Muscle of leg (tissue), 11 donors: ENCODE data around the gene PLSCR4. TPM values are rescaled to one million over a fixed set of nuclear protein-coding genes. Genes with fewer than 3 reads are reported as not detected.
A peak's percentile ranks its signal among the peaks of the same experiment; 100 is the strongest.

ENCODE experiments used
- DNase-seq: peaks from one replicate; pipeline ENCODE4 v3.0.0; 2013
- H3K27ac ChIP-seq: one replicate; pipeline ENCODE4 v1.5.1; 2013; ENCODE audit warnings: mild to moderate bottlenecking, low read length, control low read depth
- H3K27me3 ChIP-seq: one replicate; pipeline ENCODE4 v1.6.1; 2013; ENCODE audit warnings: low read length; ENCODE audit not compliant: control insufficient read depth, insufficient read depth
- H3K36me3 ChIP-seq: one replicate; pipeline ENCODE4 v1.6.1; 2013; ENCODE audit warnings: low read length; ENCODE audit not compliant: control insufficient read depth, insufficient read depth
- H3K4me1 ChIP-seq: one replicate; pipeline ENCODE4 v1.6.1; 2013; ENCODE audit warnings: low read length; ENCODE audit not compliant: control insufficient read depth, insufficient read depth
- H3K4me3 ChIP-seq: one replicate; pipeline ENCODE4 v1.5.1; 2013; ENCODE audit warnings: low read length, control low read depth
- H3K9me3 ChIP-seq: replicated peaks from 2 replicates; pipeline ENCODE4 v1.6.1; 2013; ENCODE audit warnings: low read depth, low read length; ENCODE audit not compliant: control insufficient read depth
- WGBS: methylation state at CpG from one replicate; pipeline ENCODE4 v1.1.5; 2013; ENCODE audit warnings: missing lambda C conversion rate; ENCODE audit not compliant: insufficient coverage; 5-methylcytosine and 5-hydroxymethylcytosine counted together
- polyA plus RNA-seq, 8 donors: library from polyadenylated mRNA; unstranded; fragments of 120-200 nt; gene quantifications; one replicate each; pipeline versions ENCODE4 v1.2.1 to v1.2.3, GENCODE V29; 2013; ENCODE audit warnings: inconsistent platforms in 1 of 8, low replicate concordance in 1 of 8; ENCODE audit not compliant: insufficient read length in 8 of 8, insufficient read depth in 1 of 8
- total RNA-seq: library from RNA; stranded (reverse); fragments of 120-200 nt; gene quantifications from one replicate; pipeline ENCODE4 v1.2.4, GENCODE V29; 2013

Gene PLSCR4
- total and polyA plus RNA-seq, 9 donors, result 10.9 to 26.2 (median 15.3) TPM

GRCh38 chr3:146195605-146196004, 55.3 kb downstream of the PLSCR4 start:
- Histone ChIP-seq H3K27me3 (no peaks in the 10 kb centered on the region), H3K4me1 (no peaks in the 10 kb centered on the region), H3K9me3 (no peaks in the 10 kb centered on the region), H3K4me3 (no peak overlapping the region), H3K36me3 (no peaks in the 10 kb centered on the region), H3K27ac (no peak overlapping the region)
- WGBS, result 36% methylated on average over 2 of the region's 4 CpGs
- no peak for DNase-seq

DNA sequence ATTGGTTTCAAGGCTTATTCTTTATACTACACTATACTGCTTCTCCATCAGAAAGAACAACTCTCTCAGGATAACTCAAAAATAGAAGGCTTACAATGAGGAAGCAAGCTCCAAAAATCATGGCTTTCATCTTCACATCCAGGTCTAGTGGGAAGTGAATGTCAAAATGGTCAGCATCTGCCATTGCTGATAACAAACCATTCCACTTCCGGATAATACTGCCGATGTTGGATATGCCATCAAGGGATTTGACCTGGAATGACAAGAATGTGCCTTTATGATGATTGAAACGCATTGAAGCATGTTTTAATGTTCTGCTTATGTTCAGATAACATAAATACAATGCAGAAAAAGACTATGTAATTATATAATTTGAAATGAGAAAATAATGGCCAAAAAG, 55.9 kb downstream of the PLSCR4 start:
- H3K27ac ChIP-seq, result no peak overlapping the region
- DNase-seq, result no peak
- H3K9me3 ChIP-seq, result no peaks in the 10 kb centered on the region
- no peaks in the 10 kb centered on the region for H3K27me3 ChIP-seq
- no peak overlapping the region for H3K4me3 ChIP-seq
- no CpG with 5 or more reads among the region's 3 CpGs for WGBS
- no peaks in the 10 kb centered on the region for H3K36me3 ChIP-seq
- no peaks in the 10 kb centered on the region for H3K4me1 ChIP-seq

- Histone ChIP-seq H3K4me3 (no peak overlapping the region), H3K27ac (peak overlapping the region; percentile 50), H3K36me3 (no peaks in the 10 kb centered on the region), H3K27me3 (no peaks in the 10 kb centered on the region), H3K4me1 (no peaks in the 10 kb centered on the region), H3K9me3 (no peaks in the 10 kb centered on the region)
- no CpG with 5 or more reads among the region's 1 CpG for WGBS
- DNase-seq, result peak; percentile 83
These were observed 59.9 kb downstream of the PLSCR4 start for GRCh38 chr3:146191051-146191450.

- Histone ChIP-seq H3K27me3 (no peaks in the 10 kb centered on the region), H3K36me3 (no peaks in the 10 kb centered on the region), H3K27ac (no peak overlapping the region), H3K9me3 (no peaks in the 10 kb centered on the region), H3K4me3 (no peak overlapping the region), H3K4me1 (no peaks in the 10 kb centered on the region)
- 14% methylated on average over 3 of the region's 6 CpGs for WGBS
- peak; percentile 67 for DNase-seq
These were observed 61.3 kb downstream of the PLSCR4 start for GRCh38 chr3:146189519-146190173.

DNA sequence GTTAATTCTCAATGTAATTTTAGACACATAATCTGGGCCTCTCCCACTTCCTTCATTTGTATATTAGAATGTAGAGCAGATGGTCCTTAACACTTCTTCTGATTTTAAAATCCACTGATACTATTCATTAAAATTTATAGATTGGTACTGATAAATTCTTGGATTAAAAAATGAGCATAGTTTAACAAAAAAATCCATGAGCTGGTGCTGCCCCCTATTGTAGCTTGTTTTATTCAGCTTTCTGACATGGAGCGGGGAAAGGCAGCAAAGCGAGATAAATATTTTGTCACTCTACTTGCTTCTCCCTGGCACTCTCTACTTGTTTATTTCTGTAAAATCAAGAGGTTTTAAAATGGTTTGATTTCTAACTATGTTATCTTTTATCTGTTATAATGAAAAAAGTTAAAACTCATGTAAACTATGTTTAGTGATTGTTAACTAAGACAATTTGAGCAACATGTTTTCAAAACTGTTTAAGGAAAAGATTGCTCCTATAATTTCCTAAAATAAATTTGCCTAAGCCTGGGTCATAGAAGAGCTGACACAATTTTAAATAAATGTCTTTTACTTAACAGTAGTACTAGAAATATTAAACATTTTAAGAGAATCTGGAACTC, 63.5 kb downstream of the PLSCR4 start:
- WGBS, result no CpG with 5 or more reads among the region's 2 CpGs
- no peaks in the 10 kb centered on the region for H3K27me3 ChIP-seq
- no peak overlapping the region for H3K27ac ChIP-seq
- no peaks in the 10 kb centered on the region for H3K4me1 ChIP-seq
- H3K9me3 ChIP-seq, result no peaks in the 10 kb centered on the region
- H3K36me3 ChIP-seq, result no peaks in the 10 kb centered on the region
- DNase-seq, result peak; percentile 58
- H3K4me3 ChIP-seq, result no peak overlapping the region

DNA sequence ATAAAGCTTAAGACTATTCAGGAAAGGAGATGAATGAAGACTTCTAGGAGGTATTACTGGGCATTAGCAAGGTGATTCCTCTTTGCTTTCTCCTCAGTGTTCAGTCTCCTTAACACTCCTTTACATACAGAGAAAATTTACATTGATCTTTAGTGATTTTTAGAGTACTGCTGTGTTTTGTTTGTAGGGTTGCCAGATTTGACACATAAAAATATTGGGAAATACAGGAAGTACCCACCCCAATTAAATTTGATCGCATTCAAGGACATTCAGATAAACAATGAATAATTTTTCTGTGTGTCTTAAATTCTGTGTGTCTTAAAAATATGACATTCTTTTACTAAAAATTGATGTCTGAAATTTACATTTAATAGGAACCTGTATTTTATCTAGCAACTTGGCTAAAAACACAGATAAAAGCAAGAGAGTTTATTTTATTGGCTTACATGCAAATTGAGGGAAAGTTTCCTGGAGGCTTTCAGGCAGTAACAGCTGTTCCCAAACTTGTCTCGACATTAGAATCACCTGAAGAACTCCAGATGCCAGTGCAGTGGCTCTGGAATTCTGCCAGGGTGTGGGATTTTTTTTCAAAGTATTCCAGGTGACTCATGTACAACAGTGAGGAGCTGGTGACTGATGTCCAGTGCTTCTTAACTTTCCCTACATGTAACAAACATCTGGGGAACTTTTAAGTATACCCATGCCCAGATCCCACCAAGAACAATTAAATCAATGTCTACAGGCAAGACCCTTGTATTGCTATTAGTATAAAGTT, 66.5 kb downstream of the PLSCR4 start:
- Histone ChIP-seq H3K9me3 (no peaks in the 10 kb centered on the region), H3K27ac (no peak overlapping the region), H3K27me3 (no peaks in the 10 kb centered on the region), H3K4me1 (no peaks in the 10 kb centered on the region), H3K4me3 (no peak overlapping the region), H3K36me3 (no peaks in the 10 kb centered on the region)
- no CpG with 5 or more reads among the region's 2 CpGs for WGBS
- DNase-seq, result peak; percentile 33

- H3K9me3 ChIP-seq, result no peaks in the 10 kb centered on the region
- no peak for DNase-seq
- no peaks in the 10 kb centered on the region for H3K27me3 ChIP-seq
- H3K4me1 ChIP-seq, result no peaks in the 10 kb centered on the region
- H3K27ac ChIP-seq, result no peak overlapping the region
- WGBS, result 100% methylated on average over 3 of the region's 5 CpGs
- no peak overlapping the region for H3K4me3 ChIP-seq
- H3K36me3 ChIP-seq, result no peaks in the 10 kb centered on the region
These were observed 69.7 kb downstream of the PLSCR4 start for GRCh38 chr3:146181216-146181615.

DNA sequence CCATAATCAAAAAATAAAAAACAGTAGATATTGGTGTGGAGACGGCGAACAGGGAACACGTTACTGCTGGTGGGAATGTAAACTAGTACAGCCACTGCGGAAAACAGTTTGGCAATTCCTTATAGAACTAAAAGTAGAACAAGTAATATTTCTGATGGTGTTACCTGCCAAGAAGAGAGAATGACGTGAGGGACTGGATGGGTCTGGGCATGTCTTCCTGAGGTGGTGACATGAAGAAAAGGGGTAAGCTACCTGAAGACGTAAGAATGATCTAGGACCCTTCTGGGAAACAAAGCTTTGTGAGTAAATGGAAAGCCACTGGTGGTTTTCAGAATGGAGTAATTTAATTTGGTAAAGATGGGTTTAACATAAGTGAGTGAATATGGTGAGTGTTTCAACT, 70.5 kb downstream of the PLSCR4 start:
- H3K27ac ChIP-seq, result no peak overlapping the region
- H3K4me1 ChIP-seq, result no peaks in the 10 kb centered on the region
- H3K27me3 ChIP-seq, result no peaks in the 10 kb centered on the region
- 82% methylated on average over 6 of the region's 6 CpGs for WGBS
- DNase-seq, result no peak
- no peak overlapping the region for H3K4me3 ChIP-seq
- no peaks in the 10 kb centered on the region for H3K36me3 ChIP-seq
- no peaks in the 10 kb centered on the region for H3K9me3 ChIP-seq

- H3K4me1 ChIP-seq, result no peaks in the 10 kb centered on the region
- H3K36me3 ChIP-seq, result no peaks in the 10 kb centered on the region
- H3K27me3 ChIP-seq, result no peaks in the 10 kb centered on the region
- DNase-seq, result peak; percentile 85
- no peak overlapping the region for H3K4me3 ChIP-seq
- H3K9me3 ChIP-seq, result no peaks in the 10 kb centered on the region
- 56% methylated on average over 3 of the region's 6 CpGs for WGBS
- no peak overlapping the region for H3K27ac ChIP-seq
These were observed 72.8 kb downstream of the PLSCR4 start for GRCh38 chr3:146178006-146178689.

DNA sequence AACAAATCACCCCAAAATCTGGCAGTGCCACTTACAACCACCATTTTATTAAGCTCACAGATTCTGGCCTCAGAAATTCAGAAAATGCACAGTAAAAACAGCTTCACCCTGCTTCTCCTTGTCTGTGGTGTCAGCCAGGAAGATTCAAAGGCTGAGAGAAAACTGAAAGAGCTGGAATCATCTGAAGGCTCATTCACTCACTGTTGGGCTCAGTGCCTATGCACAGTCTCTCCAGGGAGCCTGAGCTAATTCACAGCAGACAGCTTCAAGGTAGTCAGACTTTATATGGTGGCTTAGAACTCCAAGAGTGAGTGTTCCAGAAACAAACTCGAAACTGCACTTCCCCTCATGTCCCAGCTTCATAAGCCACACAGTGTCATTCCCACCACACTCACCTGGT, 73.4 kb downstream of the PLSCR4 start:
- Histone ChIP-seq H3K27me3 (no peaks in the 10 kb centered on the region), H3K4me3 (no peak overlapping the region), H3K9me3 (no peaks in the 10 kb centered on the region), H3K27ac (no peak overlapping the region), H3K4me1 (no peaks in the 10 kb centered on the region), H3K36me3 (no peaks in the 10 kb centered on the region)
- no CpG with 5 or more reads among the region's 1 CpG for WGBS
- peak; percentile 70 for DNase-seq
